Lower lobe of right lung (tissue), 2 donors: ENCODE data around the gene HSD17B14. TPM values are rescaled to one million over a fixed set of nuclear protein-coding genes. Genes with fewer than 3 reads are reported as not detected.

Experiments used
- ATAC-seq, 2 donors: fragments of 200-7000 bp; cut with Tn5 transposase; one replicate each; pipeline ENCODE4 v1.9.1; 2020 to 2022; ENCODE audit warnings: mild to moderate bottlenecking in 2 of 2, moderate library complexity in 2 of 2
- DNase-seq: peaks from one replicate; pipeline ENCODE4 v3.0.0-alpha.2; 2020
- H3K27ac ChIP-seq: fragments of 200-600 bp; one replicate; pipeline ENCODE4 v1.8.0; 2022
- H3K27me3 ChIP-seq: fragments of 200-600 bp; one replicate; pipeline ENCODE4 v1.8.0; 2022; ENCODE audit warnings: low read depth
- H3K36me3 ChIP-seq: fragments of 200-600 bp; one replicate; pipeline ENCODE4 v1.8.0; 2022; ENCODE audit warnings: mild to moderate bottlenecking
- H3K4me1 ChIP-seq: fragments of 200-600 bp; one replicate; pipeline ENCODE4 v1.8.0; 2022
- H3K4me3 ChIP-seq: fragments of 200-600 bp; one replicate; pipeline ENCODE4 v1.8.0; 2022; ENCODE audit warnings: mild to moderate bottlenecking
- H3K9me3 ChIP-seq: fragments of 200-600 bp; one replicate; pipeline ENCODE4 v1.8.0; 2022
- intact Hi-C: fragments of 100-400 bp; cut with DNase I; formaldehyde crosslinking; loops from one replicate; pipeline ENCODE4 v1.11.0; 2022
- total RNA-seq: library from RNA; stranded (reverse); fragmentation: NEBNext Ultra II Directional; extraction: Animal tissue kit (Norgen Biotek cat#: 25700); gene quantifications from one replicate; pipeline ENCODE4 v1.2.1, GENCODE V29; 2021
- TF ChIP-seq, protein P1 (sequence below): fragments of 200-600 bp; IDR thresholded peaks from one replicate; pipeline ENCODE4 v1.8.0; 2022; ENCODE audit warnings: antibody characterized with exemption, mild to moderate bottlenecking
- donor health status: DM: no; HTN: yes; CAD: no; lungs with severe emphysema.

The HSD17B14 gene
- total RNA-seq, 1 donor from 2014 or later, result 22.7 TPM

DNA sequence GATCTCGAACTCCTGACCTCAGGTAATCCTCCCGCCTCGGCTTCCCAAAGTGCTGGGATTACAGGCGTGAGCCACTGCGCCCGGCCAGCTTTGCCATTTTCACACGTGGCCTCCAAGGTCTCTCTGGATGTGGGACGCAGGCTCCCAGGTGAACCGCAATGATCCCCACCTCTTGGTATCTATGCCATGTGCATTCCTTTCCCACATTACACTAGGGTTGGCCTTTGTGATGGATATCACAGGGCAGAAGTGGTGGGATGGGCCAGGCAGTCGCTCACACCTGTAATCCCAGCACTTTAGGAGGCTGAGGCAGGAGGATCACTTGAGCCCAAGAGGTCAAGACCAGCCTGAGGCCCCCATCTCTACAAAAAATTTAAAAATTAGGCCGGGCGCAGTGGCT lies 58.6 kb downstream of the HSD17B14 start:
- Histone ChIP-seq H3K27me3 (no peaks in the 10 kb centered on the region), H3K4me3 (no peak overlapping the region), H3K27ac (no peak overlapping the region), H3K9me3 (no peaks in the 10 kb centered on the region), H3K36me3 (no peaks in the 10 kb centered on the region), H3K4me1 (peaks cover 18% of the 10 kb centered on the region)
- TF ChIP-seq, protein P1, sequence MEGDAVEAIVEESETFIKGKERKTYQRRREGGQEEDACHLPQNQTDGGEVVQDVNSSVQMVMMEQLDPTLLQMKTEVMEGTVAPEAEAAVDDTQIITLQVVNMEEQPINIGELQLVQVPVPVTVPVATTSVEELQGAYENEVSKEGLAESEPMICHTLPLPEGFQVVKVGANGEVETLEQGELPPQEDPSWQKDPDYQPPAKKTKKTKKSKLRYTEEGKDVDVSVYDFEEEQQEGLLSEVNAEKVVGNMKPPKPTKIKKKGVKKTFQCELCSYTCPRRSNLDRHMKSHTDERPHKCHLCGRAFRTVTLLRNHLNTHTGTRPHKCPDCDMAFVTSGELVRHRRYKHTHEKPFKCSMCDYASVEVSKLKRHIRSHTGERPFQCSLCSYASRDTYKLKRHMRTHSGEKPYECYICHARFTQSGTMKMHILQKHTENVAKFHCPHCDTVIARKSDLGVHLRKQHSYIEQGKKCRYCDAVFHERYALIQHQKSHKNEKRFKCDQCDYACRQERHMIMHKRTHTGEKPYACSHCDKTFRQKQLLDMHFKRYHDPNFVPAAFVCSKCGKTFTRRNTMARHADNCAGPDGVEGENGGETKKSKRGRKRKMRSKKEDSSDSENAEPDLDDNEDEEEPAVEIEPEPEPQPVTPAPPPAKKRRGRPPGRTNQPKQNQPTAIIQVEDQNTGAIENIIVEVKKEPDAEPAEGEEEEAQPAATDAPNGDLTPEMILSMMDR, result no peak
- intact Hi-C loops, result no loop called here
- no peak for DNase-seq
- no peak for ATAC-seq

DNA sequence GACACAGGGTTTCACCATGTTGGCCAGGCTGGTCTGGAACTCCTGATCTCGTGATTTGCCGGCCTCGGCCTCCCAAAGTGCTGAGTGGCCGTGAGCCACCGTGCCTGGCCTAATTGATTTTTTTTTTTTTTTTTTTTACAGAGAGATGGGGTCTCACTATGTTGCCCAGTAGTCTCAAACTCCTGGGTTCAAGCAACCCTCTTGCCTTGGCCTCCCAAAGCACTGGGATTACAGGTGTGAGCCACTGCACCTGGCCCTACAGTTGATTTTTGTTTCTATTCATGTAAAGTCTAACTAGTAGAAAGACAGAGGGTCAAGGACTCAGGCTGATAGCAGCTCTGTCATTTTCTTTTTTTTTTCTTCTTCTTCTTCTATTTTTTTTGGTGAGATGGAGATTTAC lies 59.2 kb downstream of the HSD17B14 start:
- Histone ChIP-seq H3K9me3 (no peaks in the 10 kb centered on the region), H3K36me3 (no peaks in the 10 kb centered on the region), H3K4me1 (peaks cover 12% of the 10 kb centered on the region), H3K27me3 (no peaks in the 10 kb centered on the region), H3K27ac (no peak overlapping the region), H3K4me3 (no peak overlapping the region)
- DNase-seq (no peak), ATAC-seq (no peak)
- TF ChIP-seq, protein P1, result no peak
- intact Hi-C loops, result no loop called here

DNA sequence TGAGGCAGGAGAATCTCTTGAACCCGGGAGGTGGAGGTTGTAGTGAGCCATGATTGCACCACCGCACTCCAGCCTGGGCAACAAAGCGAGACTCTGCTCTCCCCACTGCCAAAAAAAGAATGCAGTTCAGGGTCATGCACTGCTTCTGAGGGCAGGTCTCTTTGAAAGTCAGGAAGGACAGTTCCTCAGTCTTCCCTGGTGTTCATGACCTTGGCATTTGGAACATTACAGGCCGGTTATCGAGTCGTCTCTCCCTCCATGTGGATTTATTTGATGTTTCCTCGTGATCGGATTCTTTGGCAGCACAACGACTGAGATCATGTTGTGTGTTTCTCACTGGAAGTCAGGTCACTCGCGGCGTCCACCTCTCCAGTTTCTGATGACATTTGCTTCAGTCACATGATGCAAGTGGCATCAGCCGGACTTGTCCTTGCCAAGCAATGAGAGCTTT lies 63.8 kb downstream of the HSD17B14 start:
- TF ChIP-seq, protein P1, result no peak
- Histone ChIP-seq H3K27ac (no peak overlapping the region), H3K9me3 (no peaks in the 10 kb centered on the region), H3K27me3 (no peaks in the 10 kb centered on the region), H3K4me3 (no peak overlapping the region), H3K36me3 (no peaks in the 10 kb centered on the region), H3K4me1 (peaks cover 12% of the 10 kb centered on the region)
- ATAC-seq (peak; percentile 39 to 66), DNase-seq (no peak)
- intact Hi-C loops, result no loop called here

DNA sequence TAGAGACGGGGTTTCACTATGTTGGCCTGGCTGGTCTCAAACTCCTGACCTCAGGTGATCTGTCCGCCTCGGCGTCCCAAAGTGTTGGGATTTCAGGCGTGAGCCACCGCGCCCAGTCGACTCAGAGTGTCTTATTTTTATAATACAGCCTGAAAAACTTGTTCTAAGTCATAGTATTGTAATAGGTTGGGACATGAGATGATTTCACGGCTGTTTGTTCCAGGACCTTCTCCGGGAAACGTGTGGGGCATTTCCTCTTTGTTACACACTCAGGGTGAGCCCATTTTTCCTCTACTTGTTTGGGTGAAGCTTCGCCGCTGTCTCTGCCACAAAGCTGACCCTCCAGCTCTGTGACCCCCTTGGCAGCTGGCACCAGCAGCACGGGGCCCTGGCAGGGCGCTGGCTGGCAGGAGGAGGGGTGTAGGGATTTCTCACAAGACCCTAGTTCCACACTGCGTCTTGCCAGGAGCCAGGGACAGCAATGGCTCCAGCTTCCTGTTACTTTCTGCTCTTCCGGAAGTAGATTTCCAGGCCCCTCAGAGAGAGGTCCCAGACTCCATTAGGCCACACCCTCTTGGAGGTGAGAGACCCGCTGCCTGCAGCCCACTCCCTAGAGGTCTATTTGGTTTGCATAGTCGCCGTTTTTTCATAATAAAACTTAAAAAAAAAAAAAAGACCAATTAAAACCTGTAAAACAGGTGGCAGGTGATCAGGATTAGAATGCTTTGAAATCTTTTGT lies 65.4 kb downstream of the HSD17B14 start:
- peak overlapping the region; percentile 18 for H3K27ac ChIP-seq
- TF ChIP-seq, protein P1, result no peak
- H3K36me3 ChIP-seq, result no peaks in the 10 kb centered on the region
- intact Hi-C loops, result no loop called here
- no peaks in the 10 kb centered on the region for H3K27me3 ChIP-seq
- H3K4me3 ChIP-seq, result no peak overlapping the region
- ATAC-seq (no peak), DNase-seq (no peak)
- no peaks in the 10 kb centered on the region for H3K9me3 ChIP-seq
- peaks cover 12% of the 10 kb centered on the region for H3K4me1 ChIP-seq

DNA sequence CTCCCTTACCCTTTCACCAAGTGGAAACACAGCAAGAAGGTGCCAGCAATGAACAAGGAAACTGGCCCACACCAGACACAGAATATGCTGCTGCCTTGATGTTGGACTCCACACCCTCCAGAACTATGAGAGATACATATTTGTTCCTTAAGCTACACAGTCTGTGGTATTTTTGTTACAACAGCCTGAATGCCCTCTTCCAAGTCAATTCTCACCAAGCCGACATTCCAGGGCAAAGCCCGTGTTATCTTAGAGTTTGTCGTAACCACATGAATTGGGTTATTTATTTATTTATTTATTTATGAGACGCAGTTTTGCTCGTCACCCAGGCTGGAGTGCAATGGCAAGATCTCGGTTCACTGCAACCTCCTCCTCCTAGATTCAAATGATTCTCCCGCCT lies 66.0 kb downstream of the HSD17B14 start:
- H3K36me3 ChIP-seq, result no peaks in the 10 kb centered on the region
- intact Hi-C loops, result no loop called here
- no peaks in the 10 kb centered on the region for H3K27me3 ChIP-seq
- peaks cover 12% of the 10 kb centered on the region for H3K4me1 ChIP-seq
- H3K4me3 ChIP-seq, result no peak overlapping the region
- TF ChIP-seq, protein P1, result no peak
- H3K9me3 ChIP-seq, result no peaks in the 10 kb centered on the region
- ATAC-seq (peak; percentile 47 to 63), DNase-seq (no peak)
- peak overlapping the region; percentile 18 for H3K27ac ChIP-seq
